SK-N-SH treated with all-trans-retinoic acid at 6 μM for 48 hours (cell line): Measurements from ENCODE around the gene OSBPL5.

Experiments used
- SNAI2 ChIP-seq: fragments of 250-450 bp; sonication (Bioruptor Pico); IDR thresholded peaks from 2 replicates; pipeline ENCODE4 v1.5.0; 2020; ENCODE audit warnings: mild to moderate bottlenecking, moderate library complexity
- ZNF565 ChIP-seq: fragments of 450-650 bp; formaldehyde crosslinking; conservative IDR thresholded peaks from 2 replicates; pipeline ENCODE4 v1.5.0; 2020; ENCODE audit warnings: low read depth, mild to moderate bottlenecking, moderate library complexity
- TF ChIP-seq, protein P1 (sequence below): fragments of 250-450 bp; sonication (Bioruptor Pico); IDR thresholded peaks from 2 replicates; pipeline ENCODE4 v1.8.0; 2020; ENCODE audit warnings: mild to moderate bottlenecking, moderate library complexity, borderline replicate concordance

DNA sequence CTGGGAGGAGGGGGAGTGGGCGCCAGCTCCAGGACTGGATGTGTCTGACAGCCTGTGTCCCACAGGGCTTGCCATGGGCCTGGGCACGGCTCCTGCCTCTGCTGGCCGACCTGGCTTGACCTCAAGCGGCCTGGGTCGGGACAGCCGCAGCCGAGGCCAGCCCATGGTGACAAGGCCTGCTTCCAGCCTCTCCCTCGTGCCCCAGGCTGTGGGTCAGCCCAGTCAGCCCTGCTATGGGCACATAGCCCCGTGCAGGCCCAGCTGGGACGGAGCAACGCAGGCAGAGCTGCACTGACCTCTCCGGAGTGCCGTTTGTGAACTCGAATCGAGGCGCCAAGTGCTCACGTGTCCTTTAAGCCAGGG is 17.9 kb downstream of the OSBPL5 start:
- TF ChIP-seq ZNF565: no peak
- TF ChIP-seq SNAI2 (CRISPR knock-in tag): no peak
- TF ChIP-seq, protein P1, sequence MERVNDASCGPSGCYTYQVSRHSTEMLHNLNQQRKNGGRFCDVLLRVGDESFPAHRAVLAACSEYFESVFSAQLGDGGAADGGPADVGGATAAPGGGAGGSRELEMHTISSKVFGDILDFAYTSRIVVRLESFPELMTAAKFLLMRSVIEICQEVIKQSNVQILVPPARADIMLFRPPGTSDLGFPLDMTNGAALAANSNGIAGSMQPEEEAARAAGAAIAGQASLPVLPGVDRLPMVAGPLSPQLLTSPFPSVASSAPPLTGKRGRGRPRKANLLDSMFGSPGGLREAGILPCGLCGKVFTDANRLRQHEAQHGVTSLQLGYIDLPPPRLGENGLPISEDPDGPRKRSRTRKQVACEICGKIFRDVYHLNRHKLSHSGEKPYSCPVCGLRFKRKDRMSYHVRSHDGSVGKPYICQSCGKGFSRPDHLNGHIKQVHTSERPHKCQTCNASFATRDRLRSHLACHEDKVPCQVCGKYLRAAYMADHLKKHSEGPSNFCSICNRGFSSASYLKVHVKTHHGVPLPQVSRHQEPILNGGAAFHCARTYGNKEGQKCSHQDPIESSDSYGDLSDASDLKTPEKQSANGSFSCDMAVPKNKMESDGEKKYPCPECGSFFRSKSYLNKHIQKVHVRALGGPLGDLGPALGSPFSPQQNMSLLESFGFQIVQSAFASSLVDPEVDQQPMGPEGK (CRISPR knock-in tag): no peak
